DND-41 (cell line): ENCODE measurements around the gene EXOC4.

ENCODE experiments used
- ATAC-seq: fragments of 200-7000 bp; cut with Tn5 transposase; 3 replicates; pipeline ENCODE4 v1.9.1; 2021; ENCODE audit warnings: low read depth; ENCODE audit not compliant: insufficient read depth
- DNase-seq: peaks from one replicate; pipeline ENCODE4 v3.0.0-alpha.2; 2020
- H2AFZ ChIP-seq: 2 replicates; pipeline ENCODE4 v1.6.0; 2012; ENCODE audit warnings: low read depth, low read length
- H3K27ac ChIP-seq: 2 replicates; pipeline ENCODE4 v1.5.1; 2012; ENCODE audit warnings: low read length, inconsistent platforms
- H3K27me3 ChIP-seq: fragments of 200-600 bp; sonication (generic); 2 replicates; pipeline ENCODE4 v1.6.0; 2012; ENCODE audit warnings: low read length, mild to moderate bottlenecking, inconsistent platforms; ENCODE audit not compliant: insufficient read depth, poor library complexity
- H3K36me3 ChIP-seq: 2 replicates; pipeline ENCODE4 v1.5.1; 2012; ENCODE audit warnings: low read length, inconsistent platforms; ENCODE audit not compliant: insufficient read depth
- H3K4me1 ChIP-seq: 2 replicates; pipeline ENCODE4 v1.5.1; 2012; ENCODE audit warnings: mild to moderate bottlenecking, low read length; ENCODE audit not compliant: insufficient read depth
- H3K4me2 ChIP-seq: 2 replicates; pipeline ENCODE4 v1.6.0; 2012; ENCODE audit warnings: mild to moderate bottlenecking, moderate library complexity, low read length, inconsistent platforms; ENCODE audit not compliant: insufficient read depth
- H3K4me3 ChIP-seq, 2 experiments: fragments of 200-600 bp in 1 of 2; shearing (Covaris generic) in 1 of 2; 2 replicates each; pipeline ENCODE4 v1.5.1; 2012 to 2016; ENCODE audit warnings: inconsistent platforms in 2 of 2, low read length in 2 of 2, mild to moderate bottlenecking in 2 of 2, low read depth in 1 of 2, moderate library complexity in 1 of 2
- H3K79me2 ChIP-seq: 2 replicates; pipeline ENCODE4 v1.6.0; 2012; ENCODE audit warnings: low read length, inconsistent platforms; ENCODE audit not compliant: insufficient read depth
- H3K9ac ChIP-seq: 2 replicates; pipeline ENCODE4 v1.6.0; 2012; ENCODE audit warnings: low read depth, mild to moderate bottlenecking, inconsistent platforms, low read length, moderate library complexity
- H3K9me3 ChIP-seq: 2 replicates; pipeline ENCODE4 v1.5.1; 2012; ENCODE audit warnings: low read length, moderate library complexity, mild to moderate bottlenecking, inconsistent platforms; ENCODE audit not compliant: insufficient read depth, severe bottlenecking
- H4K20me1 ChIP-seq: 2 replicates; pipeline ENCODE4 v1.6.0; 2012; ENCODE audit warnings: low read length; ENCODE audit not compliant: insufficient read depth
- EZH2 ChIP-seq: IDR thresholded peaks from 3 replicates; pipeline ENCODE4 v1.6.1; 2012; ENCODE audit warnings: borderline replicate concordance, low read depth, mild to moderate bottlenecking, moderate library complexity, low read length, inconsistent platforms; ENCODE audit not compliant: severe bottlenecking
- TF ChIP-seq, protein P1 (sequence below): IDR thresholded peaks from 2 replicates; pipeline ENCODE4 v1.5.1; 2012; ENCODE audit warnings: borderline replicate concordance, low read length, moderate library complexity, mild to moderate bottlenecking; ENCODE audit not compliant: poor library complexity, severe bottlenecking; ENCODE audit errors: extremely low read depth

The EXOC4 gene

DNA sequence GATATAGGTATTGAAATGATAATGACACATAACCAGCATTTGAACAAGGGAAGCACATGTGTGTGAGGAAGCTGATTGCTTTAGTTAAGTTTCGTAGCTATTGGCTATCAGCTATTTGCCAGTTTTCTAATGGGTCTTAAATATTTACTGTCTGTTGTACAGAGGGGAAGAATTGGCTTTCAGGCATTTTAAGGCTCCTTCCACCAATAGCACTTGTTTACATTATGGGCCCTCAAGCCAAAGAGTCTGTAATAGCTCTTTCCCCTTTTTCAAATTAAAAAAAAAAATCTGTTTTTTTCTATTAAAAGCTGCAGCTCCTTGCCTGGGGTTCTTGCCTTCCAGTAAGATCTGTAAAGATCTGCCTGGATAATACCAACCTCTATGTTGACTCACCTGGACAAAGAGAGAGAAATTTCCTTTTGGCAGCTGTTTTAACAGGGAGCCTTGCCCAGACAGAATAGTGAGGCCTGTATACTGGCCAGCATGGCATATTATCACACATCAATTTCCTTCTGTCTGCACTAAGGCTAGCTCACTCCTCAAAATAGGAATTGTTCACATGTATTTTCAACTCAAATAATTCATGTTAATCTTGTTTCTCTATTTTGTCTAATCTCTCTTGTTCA, 769.5 kb downstream of the EXOC4 start:
- Histone ChIP-seq H3K27me3 (no peaks in the 10 kb centered on the region), H3K4me2 (no peak overlapping the region), H2AFZ (no peak overlapping the region), H3K4me3 (no peak overlapping the region), H4K20me1 (no peaks in the 10 kb centered on the region), H3K36me3 (no peaks in the 10 kb centered on the region), H3K9ac (no peak overlapping the region), H3K79me2 (no peaks in the 10 kb centered on the region), H3K9me3 (no peaks in the 10 kb centered on the region), H3K4me1 (no peaks in the 10 kb centered on the region), H3K27ac (no peak overlapping the region)
- DNase-seq (no peak), ATAC-seq (no peak)
- TF ChIP-seq EZH2, result no peak
- TF ChIP-seq, protein P1, sequence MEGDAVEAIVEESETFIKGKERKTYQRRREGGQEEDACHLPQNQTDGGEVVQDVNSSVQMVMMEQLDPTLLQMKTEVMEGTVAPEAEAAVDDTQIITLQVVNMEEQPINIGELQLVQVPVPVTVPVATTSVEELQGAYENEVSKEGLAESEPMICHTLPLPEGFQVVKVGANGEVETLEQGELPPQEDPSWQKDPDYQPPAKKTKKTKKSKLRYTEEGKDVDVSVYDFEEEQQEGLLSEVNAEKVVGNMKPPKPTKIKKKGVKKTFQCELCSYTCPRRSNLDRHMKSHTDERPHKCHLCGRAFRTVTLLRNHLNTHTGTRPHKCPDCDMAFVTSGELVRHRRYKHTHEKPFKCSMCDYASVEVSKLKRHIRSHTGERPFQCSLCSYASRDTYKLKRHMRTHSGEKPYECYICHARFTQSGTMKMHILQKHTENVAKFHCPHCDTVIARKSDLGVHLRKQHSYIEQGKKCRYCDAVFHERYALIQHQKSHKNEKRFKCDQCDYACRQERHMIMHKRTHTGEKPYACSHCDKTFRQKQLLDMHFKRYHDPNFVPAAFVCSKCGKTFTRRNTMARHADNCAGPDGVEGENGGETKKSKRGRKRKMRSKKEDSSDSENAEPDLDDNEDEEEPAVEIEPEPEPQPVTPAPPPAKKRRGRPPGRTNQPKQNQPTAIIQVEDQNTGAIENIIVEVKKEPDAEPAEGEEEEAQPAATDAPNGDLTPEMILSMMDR, result no peak

DNA sequence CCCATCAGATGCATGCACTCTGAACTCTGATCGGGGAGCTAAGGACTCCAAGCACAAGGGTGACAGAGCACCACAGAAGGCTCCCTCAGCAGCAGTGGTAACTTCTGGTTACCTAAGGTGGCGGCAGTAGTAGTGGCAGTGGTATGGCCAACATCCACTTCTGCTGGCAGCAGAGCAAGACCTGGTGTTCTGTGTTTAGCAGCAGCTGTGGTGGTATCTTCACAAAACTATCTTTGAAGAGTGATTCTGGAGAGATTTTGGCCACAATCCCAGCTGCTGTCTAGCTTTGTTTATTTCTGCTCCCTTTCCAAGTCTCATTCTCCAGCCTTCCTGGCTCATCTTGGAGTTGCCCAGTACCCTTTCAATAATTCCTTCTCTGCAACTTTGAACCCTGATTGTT, 771.9 kb downstream of the EXOC4 start:
- no peak overlapping the region for H3K4me2 ChIP-seq
- no peak overlapping the region for H3K4me3 ChIP-seq
- TF ChIP-seq, protein P1, result no peak
- no peak for TF ChIP-seq EZH2
- H3K79me2 ChIP-seq, result no peaks in the 10 kb centered on the region
- ATAC-seq (no peak), DNase-seq (no peak)
- no peaks in the 10 kb centered on the region for H3K4me1 ChIP-seq
- no peaks in the 10 kb centered on the region for H3K9me3 ChIP-seq
- no peak overlapping the region for H3K9ac ChIP-seq
- H3K27me3 ChIP-seq, result no peaks in the 10 kb centered on the region
- H3K27ac ChIP-seq, result no peak overlapping the region
- no peaks in the 10 kb centered on the region for H4K20me1 ChIP-seq
- H3K36me3 ChIP-seq, result no peaks in the 10 kb centered on the region
- no peak overlapping the region for H2AFZ ChIP-seq

DNA sequence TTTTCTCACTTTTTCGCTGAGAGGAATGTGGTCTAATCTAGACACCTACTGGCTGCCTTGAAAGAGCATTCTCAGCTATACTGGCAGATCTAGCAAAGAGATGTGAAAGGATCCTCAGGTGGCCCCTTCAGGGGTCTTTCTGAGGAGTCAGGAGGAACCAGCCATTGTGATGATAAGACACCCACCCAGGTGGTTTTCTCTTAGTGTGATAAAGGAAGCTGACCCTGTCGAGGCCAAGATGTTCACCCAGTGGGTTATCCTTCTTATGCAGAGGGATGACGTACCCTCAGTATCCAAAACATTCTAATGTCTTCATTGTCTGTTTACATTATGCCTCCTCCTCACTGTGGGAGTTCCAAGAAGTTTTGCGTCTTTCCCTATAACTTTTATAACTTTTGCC, 776.0 kb downstream of the EXOC4 start:
- Histone ChIP-seq H3K9ac (no peak overlapping the region), H3K27ac (no peak overlapping the region)

More for the DNA sequence above, 776.0 kb downstream of the EXOC4 start:
- H3K79me2 ChIP-seq, result no peaks in the 10 kb centered on the region
- H2AFZ ChIP-seq, result no peak overlapping the region
- no peak overlapping the region for H3K4me3 ChIP-seq
- H3K4me1 ChIP-seq, result peaks cover 24% of the 10 kb centered on the region
- no peak for DNase-seq
- no peaks in the 10 kb centered on the region for H4K20me1 ChIP-seq
- H3K9me3 ChIP-seq, result no peaks in the 10 kb centered on the region
- H3K4me2 ChIP-seq, result no peak overlapping the region
- no peaks in the 10 kb centered on the region for H3K27me3 ChIP-seq
- H3K36me3 ChIP-seq, result no peaks in the 10 kb centered on the region
- ATAC-seq, result no peak
- TF ChIP-seq, protein P1, result no peak
- TF ChIP-seq EZH2, result no peak
